Skeletal muscle tissue (tissue), 4 donors: ENCODE data around the gene RGS8. TPM values are rescaled to one million over a fixed set of nuclear protein-coding genes. Genes with fewer than 3 reads are reported as not detected.

Experiments
- H3K27ac ChIP-seq: one replicate; pipeline ENCODE4 v1.7.0; 2013; ENCODE audit warnings: mild to moderate bottlenecking, low read depth, low read length, inconsistent platforms
- H3K27me3 ChIP-seq, 3 donors: one replicate each; pipeline ENCODE4 v1.7.0; 2013; ENCODE audit warnings: low read length in 3 of 3; ENCODE audit not compliant: control insufficient read depth in 3 of 3, insufficient read depth in 3 of 3
- H3K36me3 ChIP-seq, 3 donors: one replicate each; pipeline ENCODE4 v1.7.0; 2013; ENCODE audit warnings: low read length in 3 of 3; ENCODE audit not compliant: control insufficient read depth in 3 of 3, insufficient read depth in 3 of 3
- H3K4me1 ChIP-seq, 3 donors: one replicate each; pipeline ENCODE4 v1.7.0; 2013; ENCODE audit warnings: low read length in 3 of 3, mild to moderate bottlenecking in 3 of 3; ENCODE audit not compliant: control insufficient read depth in 3 of 3, insufficient read depth in 3 of 3
- H3K4me3 ChIP-seq, 3 donors: one replicate each; pipeline ENCODE4 v1.7.0; 2013; ENCODE audit warnings: low read length in 3 of 3
- H3K9ac ChIP-seq, 3 donors: one replicate each; pipeline ENCODE4 v1.7.0; 2013; ENCODE audit warnings: low read length in 3 of 3, mild to moderate bottlenecking in 3 of 3, moderate library complexity in 2 of 3, low read depth in 1 of 3
- H3K9me3 ChIP-seq, 3 donors: one replicate each; pipeline ENCODE4 v1.7.0; 2013; ENCODE audit warnings: low read length in 3 of 3; ENCODE audit not compliant: control insufficient read depth in 3 of 3
- total RNA-seq: library from RNA; depleted of rRNA; stranded (reverse); fragments of >200 nt; gene quantifications from one replicate; pipeline ENCODE4 v1.2.3, GENCODE V29; 2014
- donor health status: Osteomylitis.

RGS8 gene
- total RNA-seq, 1 donor from 2014 or later, result not detected

GRCh38 chr1:182662956-182663355 is 21.4 kb downstream of the RGS8 start:
- peaks cover 0 to 4% (median 0%) of the 10 kb centered on the region in 3 donors for H3K4me1 ChIP-seq
- H3K4me3 ChIP-seq, result no peak overlapping the region
- H3K9ac ChIP-seq, result no peak overlapping the region

GRCh38 chr1:182662121-182662890 is 22.1 kb downstream of the RGS8 start:
- Histone ChIP-seq H3K27me3 (no peaks in the 10 kb centered on the region), H3K27ac (no peak overlapping the region), H3K36me3 (no peaks in the 10 kb centered on the region), H3K4me1 (peaks cover 0 to 4% (median 0%) of the 10 kb centered on the region in 3 donors), H3K9ac (no peak overlapping the region), H3K9me3 (no peaks in the 10 kb centered on the region), H3K4me3 (no peak overlapping the region)

More at GRCh38 chr1:182662956-182663355, 21.4 kb downstream of the RGS8 start:
- no peaks in the 10 kb centered on the region for H3K36me3 ChIP-seq
- H3K9me3 ChIP-seq, result no peaks in the 10 kb centered on the region
- H3K27ac ChIP-seq, result no peak overlapping the region
- H3K27me3 ChIP-seq, result no peaks in the 10 kb centered on the region

GRCh38 chr1:182658055-182658454 is 26.3 kb downstream of the RGS8 start:
- no peaks in the 10 kb centered on the region for H3K27me3 ChIP-seq
- H3K9ac ChIP-seq, result no peak overlapping the region
- no peaks in the 10 kb centered on the region for H3K9me3 ChIP-seq
- H3K4me1 ChIP-seq, result no peaks in the 10 kb centered on the region
- no peaks in the 10 kb centered on the region for H3K36me3 ChIP-seq
- H3K4me3 ChIP-seq, result no peak overlapping the region
- H3K27ac ChIP-seq, result no peak overlapping the region

DNA sequence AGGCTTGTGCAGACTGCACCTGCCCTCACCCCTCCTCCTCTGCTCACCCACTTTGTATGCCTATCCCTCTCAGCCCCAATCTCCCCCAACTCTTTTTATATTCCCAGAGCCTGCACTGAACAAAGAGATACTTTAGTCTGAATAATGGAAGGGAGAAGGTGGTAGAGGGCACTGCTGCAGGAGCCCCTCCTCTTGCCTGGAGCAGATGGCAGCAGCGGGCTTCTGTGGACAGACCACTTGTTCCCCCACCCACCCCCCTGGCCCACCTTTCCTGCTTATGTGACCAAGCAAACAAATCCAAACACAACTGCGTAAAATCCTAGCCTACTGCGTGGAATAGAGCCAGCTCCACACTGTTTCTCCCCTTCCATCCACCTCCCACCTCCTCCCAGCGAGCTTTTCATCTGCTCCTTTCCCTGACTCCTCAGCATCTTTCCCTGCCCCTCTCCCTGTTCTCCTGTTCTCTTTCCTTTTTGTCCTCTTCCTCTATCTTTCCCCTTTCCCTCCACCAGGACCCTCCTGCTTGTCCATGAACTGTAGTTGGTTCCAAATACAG is 27.5 kb downstream of the RGS8 start:
- no peaks in the 10 kb centered on the region for H3K4me1 ChIP-seq
- H3K27ac ChIP-seq, result no peak overlapping the region
- H3K9ac ChIP-seq, result no peak overlapping the region
- H3K9me3 ChIP-seq, result no peaks in the 10 kb centered on the region
- no peak overlapping the region for H3K4me3 ChIP-seq
- H3K36me3 ChIP-seq, result no peaks in the 10 kb centered on the region
- no peaks in the 10 kb centered on the region for H3K27me3 ChIP-seq

GRCh38 chr1:182653986-182654385 is 30.4 kb downstream of the RGS8 start:
- Histone ChIP-seq H3K9ac (no peak overlapping the region), H3K27ac (no peak overlapping the region), H3K36me3 (no peaks in the 10 kb centered on the region), H3K4me3 (no peak overlapping the region), H3K27me3 (no peaks in the 10 kb centered on the region), H3K4me1 (no peaks in the 10 kb centered on the region), H3K9me3 (no peaks in the 10 kb centered on the region)

DNA sequence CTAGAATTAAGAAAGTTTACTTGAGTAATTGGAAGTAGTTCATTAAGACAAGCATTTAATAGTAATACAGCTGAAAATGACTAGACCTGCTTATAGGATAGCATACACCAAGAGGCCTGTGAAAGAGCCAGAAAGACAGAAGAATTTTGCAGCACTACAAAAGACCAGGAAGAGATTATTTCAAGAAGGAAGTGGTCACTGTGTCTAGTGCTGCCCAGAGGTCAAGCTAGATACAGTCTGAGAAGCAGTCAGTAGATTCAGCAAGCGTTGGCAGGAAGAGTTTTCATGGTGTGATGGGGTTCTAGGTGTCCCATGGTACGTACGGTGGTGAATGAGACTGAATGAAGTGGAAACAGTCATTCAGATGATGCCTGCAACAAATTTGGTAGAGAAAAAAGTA is 31.5 kb downstream of the RGS8 start:
- Histone ChIP-seq H3K36me3 (no peaks in the 10 kb centered on the region), H3K9ac (no peak overlapping the region), H3K9me3 (no peaks in the 10 kb centered on the region), H3K4me3 (no peak overlapping the region), H3K27me3 (no peaks in the 10 kb centered on the region), H3K4me1 (no peaks in the 10 kb centered on the region), H3K27ac (no peak overlapping the region)

GRCh38 chr1:182651339-182651724 is 33.1 kb downstream of the RGS8 start:
- Histone ChIP-seq H3K4me3 (no peak overlapping the region), H3K27me3 (no peaks in the 10 kb centered on the region), H3K27ac (no peak overlapping the region), H3K36me3 (no peaks in the 10 kb centered on the region), H3K9ac (no peak overlapping the region), H3K9me3 (no peaks in the 10 kb centered on the region), H3K4me1 (no peaks in the 10 kb centered on the region)

DNA sequence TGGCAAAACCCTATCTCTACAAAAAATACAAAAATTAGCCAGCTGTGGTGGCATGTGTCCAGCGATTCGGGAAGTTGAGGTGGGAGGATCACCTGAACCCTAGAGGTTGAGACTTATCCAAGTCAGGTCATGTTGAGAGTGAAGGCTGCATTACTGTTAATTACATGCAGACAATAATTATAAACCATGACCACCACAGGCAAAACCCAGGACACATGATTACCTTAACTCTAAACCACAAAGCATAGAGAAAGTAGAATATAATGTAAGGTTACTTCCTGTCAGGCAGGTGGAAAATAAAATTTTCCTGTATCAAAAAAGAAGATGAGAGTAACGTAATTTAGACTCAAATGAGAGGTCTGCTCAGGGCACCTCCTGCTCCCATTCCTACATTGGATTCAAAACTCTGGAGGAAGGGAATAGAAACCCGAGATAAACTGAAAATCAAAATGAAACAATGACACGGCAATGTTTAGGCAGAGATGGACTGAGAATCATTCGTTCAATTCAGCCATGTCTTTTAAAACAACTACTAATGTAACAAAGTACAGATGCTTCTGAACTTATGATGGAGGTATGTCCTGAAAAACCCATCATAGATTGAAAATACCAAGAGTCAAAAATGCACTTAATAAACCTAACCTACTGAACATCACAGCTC is 33.6 kb downstream of the RGS8 start:
- no peak overlapping the region for H3K4me3 ChIP-seq
- H3K36me3 ChIP-seq, result no peaks in the 10 kb centered on the region
- H3K9me3 ChIP-seq, result no peaks in the 10 kb centered on the region
- H3K27me3 ChIP-seq, result no peaks in the 10 kb centered on the region
- no peak overlapping the region for H3K27ac ChIP-seq
- no peak overlapping the region for H3K9ac ChIP-seq
- H3K4me1 ChIP-seq, result no peaks in the 10 kb centered on the region

GRCh38 chr1:182649041-182649440 is 35.3 kb downstream of the RGS8 start:
- Histone ChIP-seq H3K4me3 (no peak overlapping the region), H3K27me3 (no peaks in the 10 kb centered on the region), H3K36me3 (no peaks in the 10 kb centered on the region), H3K9me3 (no peaks in the 10 kb centered on the region), H3K9ac (no peak overlapping the region), H3K4me1 (no peaks in the 10 kb centered on the region), H3K27ac (no peak overlapping the region)

DNA sequence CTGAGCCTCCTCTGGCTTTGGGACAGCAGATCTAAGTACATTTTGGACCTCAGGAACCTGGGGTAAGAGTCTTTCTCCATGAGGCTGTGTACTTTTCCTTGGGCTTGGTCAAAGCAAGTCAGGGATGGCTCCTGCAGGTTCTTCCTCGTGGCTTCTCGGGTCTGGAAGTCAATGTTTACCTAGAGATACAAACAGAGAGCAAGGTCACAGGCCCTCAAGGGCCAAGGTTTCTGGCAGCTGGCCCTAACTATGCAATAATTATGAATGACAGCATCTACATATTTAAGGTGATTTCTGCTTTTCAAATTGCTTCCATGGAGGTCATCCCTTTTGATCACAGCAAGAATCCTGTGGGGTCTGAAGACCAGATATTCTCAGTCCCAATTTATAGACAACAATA is 37.6 kb downstream of the RGS8 start:
- H3K27ac ChIP-seq, result no peak overlapping the region
- H3K9ac ChIP-seq, result no peak overlapping the region
- no peaks in the 10 kb centered on the region for H3K36me3 ChIP-seq
- H3K9me3 ChIP-seq, result no peaks in the 10 kb centered on the region
- peaks cover 0 to 3% (median 0%) of the 10 kb centered on the region in 3 donors for H3K27me3 ChIP-seq
- H3K4me1 ChIP-seq, result no peaks in the 10 kb centered on the region
- no peak overlapping the region for H3K4me3 ChIP-seq
